NCI-H526 treated with DMSO at 0.1 percent for 48 hours (cell line): ENCODE data around the gene RNF26.
A peak's percentile ranks its signal among the peaks of the same experiment; 100 is the strongest.

Experiments used
- DNase-seq: peaks from one replicate; lab custom pipeline; 2025; lab: John Stamatoyannopoulos, UW

Gene RNF26

GRCh38 chr11:119334174-119334930, at the start of gene RNF26:
RNF26 (plus strand) TSS chr11:119334527; CDS start chr11:119335123, 596 bp downstream.
- peak; percentile 100 for DNase-seq

- DNase-seq, result no peak
Measured at GRCh38 chr11:119285431-119285830, 48.9 kb upstream of the RNF26 start.

DNA sequence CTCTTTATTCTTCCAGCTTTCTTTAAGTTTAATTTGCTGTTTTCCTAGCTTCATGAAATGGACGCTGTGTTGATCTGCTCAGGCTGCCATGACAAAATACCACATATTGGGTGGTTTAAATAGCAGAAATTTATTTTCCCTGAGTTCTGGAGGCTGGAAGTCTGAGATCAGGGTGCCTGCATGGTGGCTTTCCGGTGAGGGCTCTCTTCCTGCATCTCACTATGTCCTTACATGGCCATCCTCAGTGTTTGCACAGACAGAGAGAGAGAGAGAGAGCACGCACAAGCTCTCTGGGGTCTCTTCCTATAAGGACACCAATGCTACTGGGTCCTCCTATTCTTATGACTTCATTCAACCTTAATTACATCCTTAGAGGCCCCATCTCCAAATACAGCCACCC, 46.1 kb upstream of the RNF26 start:
- DNase-seq, result no peak

DNA sequence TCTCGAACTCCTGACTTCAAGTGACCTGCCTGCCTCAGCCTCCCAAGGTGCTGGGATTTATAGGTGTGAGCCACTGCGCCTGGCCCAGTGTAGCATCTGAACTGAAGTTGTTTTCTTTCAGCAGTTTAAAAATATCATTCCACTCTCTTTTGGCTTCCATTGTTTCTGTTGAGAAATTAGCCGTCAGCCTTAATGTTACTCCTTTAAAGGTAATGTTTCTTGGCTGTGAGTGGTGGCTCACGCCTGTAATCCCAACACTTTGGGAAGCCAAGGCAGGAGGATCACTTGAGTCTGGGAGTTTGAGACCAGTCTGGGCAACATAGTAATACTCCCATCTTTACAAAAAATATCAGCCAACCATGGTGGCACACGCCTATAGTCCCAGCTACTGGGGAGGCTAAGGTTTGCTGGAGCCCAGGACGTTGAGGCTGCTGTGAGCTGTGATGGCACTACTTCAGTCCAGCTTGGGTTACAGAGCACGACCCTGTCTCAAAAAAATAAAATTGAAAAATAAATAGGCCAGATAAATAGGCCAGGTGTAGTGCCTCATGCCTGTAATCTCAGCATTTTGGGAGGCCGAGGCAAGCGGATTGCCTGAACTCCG, 43.3 kb upstream of the RNF26 start:
- DNase-seq, result no peak

DNA sequence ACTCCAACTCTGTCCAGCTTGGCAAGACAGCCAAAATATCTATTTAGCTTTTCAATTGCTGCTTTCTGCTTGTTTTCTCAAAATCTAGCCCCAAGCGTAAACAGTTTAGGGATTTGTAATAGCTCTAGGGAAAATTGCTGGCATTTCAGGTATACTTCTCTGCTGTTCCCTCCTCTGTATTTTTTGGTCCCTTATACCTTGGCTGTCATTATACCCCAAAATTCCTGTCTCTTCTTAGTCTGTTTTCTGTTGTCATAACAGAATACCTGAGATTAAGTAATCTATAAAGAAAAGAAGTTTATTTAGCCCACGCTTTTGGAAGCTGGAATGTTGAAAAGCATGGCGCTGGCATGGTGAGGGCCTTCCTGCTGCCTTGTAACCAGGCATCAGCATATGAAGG, 40.9 kb upstream of the RNF26 start:
- no peak for DNase-seq

GRCh38 chr11:119295178-119295577, 39.1 kb upstream of the RNF26 start:
- DNase-seq, result no peak

- no peak for DNase-seq
Measured at GRCh38 chr11:119297938-119298337, 36.4 kb upstream of the RNF26 start.

DNA sequence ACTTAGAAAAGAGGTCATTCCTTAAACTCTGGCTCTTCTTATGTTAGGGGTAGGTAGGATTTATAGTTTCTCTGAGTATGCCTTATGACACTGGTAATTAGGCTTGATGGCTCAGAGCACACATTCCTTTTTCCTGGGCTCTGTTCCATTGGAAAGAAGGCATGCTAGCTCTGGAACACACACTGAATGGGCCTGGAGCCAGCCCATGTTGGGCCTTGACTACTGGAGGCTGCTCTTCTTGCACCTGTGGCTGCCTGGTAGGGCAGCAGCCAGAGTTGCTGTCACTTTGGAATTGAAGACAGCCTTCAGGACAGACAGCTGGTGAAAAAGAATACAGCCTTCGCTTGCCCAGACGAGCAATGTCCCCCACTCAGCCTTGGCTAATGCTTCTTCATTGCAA, 35.6 kb upstream of the RNF26 start:
- DNase-seq, result no peak

GRCh38 chr11:119299416-119299815, 34.9 kb upstream of the RNF26 start:
- no peak for DNase-seq

- DNase-seq, result no peak
Measured at GRCh38 chr11:119300198-119300964, 33.9 kb upstream of the RNF26 start.

GRCh38 chr11:119303227-119303718, 31.1 kb upstream of the RNF26 start:
- no peak for DNase-seq

GRCh38 chr11:119305556-119306372, 28.6 kb upstream of the RNF26 start:
- DNase-seq, result no peak

GRCh38 chr11:119306373-119306890, 27.9 kb upstream of the RNF26 start:
- DNase-seq, result no peak

DNA sequence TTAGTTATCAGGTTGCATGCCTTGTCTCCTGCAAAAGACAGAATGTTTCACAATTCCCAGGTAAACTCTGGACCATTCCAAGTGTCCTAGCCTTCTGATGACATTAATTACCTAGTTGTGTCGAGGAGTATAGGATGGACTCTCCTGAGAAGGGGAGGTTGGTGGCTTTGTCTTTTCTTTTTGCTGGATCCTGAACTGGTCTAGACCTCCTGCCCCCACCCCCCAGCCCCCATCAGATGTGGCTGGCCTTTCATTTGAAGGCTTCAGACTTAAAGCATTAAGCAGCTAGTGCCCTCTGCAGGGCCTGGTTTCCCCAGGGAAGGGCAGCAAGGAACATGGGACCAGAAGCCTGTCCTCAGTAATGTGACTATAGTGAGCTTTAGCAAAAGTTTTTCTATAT, 27.1 kb upstream of the RNF26 start:
- DNase-seq, result no peak

DNA sequence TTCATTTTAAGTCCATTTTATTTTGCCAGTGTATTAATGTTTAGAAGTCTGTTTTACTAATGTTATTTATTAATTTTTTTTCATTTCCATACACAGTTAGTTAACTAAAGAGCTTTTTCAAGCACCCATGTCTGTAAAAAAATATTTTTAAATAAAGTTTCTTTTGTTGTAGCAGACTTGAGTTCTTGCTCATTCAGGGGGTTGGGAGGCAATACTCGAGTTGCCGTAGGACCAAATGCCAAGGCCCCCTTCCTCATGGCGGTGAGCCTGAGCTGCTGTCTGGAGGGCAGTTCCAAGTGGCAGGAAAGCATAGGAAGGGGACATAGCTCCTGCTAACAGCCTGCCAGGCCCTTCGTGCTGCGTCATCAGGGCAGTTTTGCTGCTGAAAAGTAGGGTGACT, 26.4 kb upstream of the RNF26 start:
- no peak for DNase-seq

DNA sequence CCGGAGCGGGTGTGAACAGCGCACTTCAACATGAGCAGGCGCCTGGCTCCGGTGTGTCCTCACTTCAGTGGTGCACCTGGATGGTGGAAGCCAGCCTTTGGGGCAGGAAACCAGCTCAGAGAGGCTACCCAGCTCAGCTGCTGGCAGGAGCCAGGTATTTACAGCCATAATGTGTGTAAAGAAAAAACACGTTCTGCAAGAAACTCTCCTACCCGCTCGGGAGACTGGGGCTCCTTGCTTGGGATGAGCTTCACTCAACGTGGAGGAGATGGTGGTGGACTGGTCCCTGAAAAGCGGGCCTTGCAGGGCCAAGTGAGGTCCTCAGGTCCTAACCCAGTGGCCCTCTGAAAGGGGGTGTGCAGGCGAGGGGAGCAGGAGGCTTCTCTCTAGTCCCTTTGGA, 24.9 kb upstream of the RNF26 start:
- no peak for DNase-seq

DNA sequence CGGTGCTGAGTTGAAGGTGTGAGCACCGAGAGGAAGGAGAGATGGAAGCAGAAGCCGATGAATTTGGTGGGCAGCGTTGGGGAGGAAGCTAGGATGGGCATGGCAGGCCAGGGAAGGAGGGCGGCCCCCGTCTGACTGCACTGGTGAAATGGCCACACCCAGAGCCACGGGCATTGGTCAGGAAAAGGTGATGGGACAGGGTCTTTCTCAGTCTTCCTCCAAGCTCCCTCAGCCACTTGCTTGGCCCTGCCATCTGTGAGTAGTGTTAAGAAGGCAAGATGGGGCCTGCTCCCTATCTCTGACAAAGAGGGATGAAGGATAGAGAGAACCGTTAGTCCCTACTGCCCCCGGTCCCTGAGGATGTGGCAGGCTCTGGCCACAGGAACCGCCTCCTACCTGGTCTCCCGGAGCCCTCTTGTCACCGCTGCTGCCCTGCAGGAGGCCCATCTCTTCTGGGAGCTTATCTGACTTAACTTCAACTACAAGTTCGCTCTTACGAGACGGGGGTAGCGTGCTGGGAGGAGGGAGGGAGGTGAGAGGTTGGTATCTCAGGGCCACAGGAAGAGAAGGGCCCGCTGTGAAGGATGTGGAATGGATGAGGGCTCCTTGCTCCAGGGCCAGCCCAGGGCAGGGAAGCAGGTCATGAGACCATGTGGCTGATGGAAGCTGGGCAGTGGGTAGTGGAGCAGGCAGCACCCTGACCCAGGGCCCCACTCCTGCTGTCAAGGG, 24.2 kb upstream of the RNF26 start:
- DNase-seq, result no peak

DNA sequence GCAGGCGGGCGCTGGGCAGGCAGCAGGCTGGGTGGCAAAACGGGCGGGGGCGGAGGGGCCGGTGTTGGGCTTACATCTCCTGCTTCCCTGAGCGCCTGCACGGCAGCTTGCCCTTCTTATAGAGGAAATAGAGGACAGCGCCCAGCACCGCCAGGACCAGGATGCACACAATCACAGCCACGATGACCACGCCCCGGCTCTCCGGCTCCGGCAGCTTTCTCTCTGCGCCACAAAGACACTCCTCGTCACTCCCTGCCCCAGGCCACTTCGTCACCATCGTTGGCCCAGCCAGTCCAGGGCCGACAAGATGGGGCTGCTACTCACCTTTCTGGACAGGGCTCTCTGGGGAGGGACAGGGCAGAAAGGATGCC, 23.7 kb upstream of the RNF26 start:
- DNase-seq, result no peak

- no peak for DNase-seq
Measured at GRCh38 chr11:119314726-119315125, 19.6 kb upstream of the RNF26 start.

- DNase-seq, result peak; percentile 69
Measured at GRCh38 chr11:119315131-119316015, 19.0 kb upstream of the RNF26 start.
